Activated CD8-positive, alpha-beta memory T cell treated with anti-CD3 and anti-CD28 coated beads, Interleukin-2, amount 50 U/mL, for 24 hours (primary cell): ENCODE results near the gene ARID5B.

Experiments used
- DNase-seq: peaks from one replicate; pipeline ENCODE4 v3.0.0-alpha.2; 2020; ENCODE audit errors: extremely low read depth

The ARID5B gene

DNA sequence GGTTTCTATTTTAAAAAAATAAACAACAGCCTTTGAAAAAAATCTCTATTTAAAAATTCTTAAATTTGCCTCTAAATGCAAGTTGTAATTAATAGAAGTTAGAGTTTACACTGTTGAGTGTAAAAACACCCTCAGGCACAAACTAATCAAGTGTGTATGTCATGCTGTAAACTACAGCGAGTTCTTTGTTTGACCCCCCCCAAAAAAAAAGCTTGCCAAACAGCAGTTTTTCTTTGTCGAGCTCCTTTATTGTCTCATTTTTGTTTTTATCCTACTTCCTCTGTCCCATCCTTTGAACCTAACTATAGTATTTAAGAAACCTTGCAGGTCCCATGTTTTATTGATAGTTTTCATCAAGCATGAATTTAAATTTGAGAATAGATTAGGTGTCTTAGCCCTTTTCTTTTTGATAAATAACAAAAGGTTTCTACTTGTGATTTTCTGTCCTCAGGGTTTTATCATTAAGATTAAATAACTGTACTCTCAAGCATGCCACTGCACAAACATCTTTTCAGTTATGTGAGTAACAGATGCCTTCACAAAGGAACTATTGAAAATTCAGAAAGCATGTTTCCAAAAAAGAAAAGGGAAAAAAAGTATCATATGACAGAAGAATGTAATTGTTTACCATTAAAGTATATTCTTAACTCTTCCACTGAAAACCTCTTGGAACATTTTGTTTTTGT, 176.0 kb downstream of the ARID5B start:
- no peak for DNase-seq

DNA sequence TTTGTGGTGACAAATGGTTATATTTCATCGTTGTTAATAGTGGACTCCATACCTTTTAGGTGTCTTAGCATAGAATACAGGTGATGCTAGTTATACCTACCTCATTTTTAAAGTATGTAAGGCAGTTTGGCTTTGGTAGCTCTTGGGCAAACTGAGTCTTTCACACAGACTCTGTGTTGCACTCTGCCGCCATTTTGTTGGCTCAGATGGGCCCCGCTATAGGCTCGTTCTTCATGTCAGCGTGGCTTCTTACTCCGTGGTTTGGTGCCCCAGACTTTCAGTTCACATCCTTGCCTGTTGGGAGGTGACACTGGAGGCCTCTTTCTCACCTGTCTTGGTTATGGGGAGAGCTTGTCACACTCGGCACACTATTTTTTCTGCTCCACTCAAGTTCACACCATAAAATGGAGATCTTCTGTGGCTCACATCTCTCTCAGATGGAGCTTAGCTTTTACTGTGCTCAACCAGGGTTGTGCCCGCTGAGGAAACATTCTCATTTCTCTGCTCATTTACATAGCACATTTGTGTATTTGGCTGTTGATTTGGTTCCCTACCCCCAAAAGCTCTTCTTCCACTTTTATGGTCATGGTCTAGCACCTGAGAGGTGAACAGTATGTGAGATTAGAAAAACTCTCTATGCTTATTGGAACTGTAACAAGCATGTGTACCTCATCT, 178.5 kb downstream of the ARID5B start:
- no peak for DNase-seq

DNA sequence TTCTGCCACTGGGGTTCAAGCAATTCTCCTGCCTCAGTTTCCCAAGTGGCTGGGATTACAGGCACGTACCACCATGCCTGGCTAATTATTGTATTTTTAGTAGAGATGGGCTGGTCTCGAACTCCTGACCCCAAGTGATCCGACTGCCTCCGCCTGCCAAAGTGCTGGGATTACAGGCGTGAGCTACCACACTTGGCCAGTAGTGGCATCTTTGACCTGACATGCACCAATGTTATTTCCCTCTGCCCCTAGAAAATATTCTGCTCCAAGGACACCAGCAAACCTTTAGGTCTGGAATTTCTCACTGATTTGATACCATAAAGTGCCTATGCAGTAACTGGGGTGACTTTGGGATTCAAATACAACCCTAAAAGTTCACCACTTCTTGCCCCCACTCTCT, 179.4 kb downstream of the ARID5B start:
- no peak for DNase-seq

DNA sequence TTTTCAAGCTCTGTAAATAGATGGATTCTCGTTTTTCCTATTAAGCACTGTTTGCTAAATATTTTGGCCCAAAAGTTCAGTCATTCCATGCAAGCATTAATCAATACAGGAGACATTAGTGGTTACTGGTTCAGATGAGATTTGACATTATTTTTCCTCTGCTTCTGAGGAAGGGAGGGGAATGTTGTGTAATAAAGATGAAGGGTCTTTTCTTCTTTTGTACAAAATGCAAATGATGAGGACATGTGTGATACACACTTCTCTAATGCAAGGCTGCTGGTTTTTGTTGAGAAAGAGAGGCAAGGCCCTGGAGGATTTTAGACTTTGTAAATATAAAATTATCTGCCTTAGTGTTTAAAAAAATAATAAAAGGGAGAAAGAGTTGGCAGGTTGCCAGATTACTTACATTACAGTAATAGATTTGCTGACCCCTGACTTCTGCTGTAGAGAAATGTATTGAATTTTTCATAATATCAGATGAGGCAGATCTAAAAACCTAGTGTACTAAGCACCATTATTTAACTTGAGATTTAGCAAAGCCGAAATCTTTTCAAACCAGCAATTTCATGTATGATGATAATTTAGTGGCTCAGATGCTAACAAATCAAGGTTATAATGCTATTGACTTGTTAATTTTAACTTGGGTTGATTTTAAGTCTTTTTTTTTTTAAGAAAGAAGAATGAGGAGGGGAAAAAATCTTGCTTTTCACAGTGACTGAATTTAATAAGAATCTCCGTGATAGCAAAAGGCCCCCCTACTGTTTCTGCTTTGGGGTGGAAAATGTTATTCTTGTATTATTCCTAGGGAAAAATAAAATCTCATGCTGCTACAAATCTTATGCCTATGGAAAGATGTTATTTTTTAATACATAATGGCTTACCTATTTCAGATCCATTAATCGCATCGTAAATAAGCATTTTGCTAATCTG, 180.1 kb downstream of the ARID5B start:
- no peak for DNase-seq

DNA sequence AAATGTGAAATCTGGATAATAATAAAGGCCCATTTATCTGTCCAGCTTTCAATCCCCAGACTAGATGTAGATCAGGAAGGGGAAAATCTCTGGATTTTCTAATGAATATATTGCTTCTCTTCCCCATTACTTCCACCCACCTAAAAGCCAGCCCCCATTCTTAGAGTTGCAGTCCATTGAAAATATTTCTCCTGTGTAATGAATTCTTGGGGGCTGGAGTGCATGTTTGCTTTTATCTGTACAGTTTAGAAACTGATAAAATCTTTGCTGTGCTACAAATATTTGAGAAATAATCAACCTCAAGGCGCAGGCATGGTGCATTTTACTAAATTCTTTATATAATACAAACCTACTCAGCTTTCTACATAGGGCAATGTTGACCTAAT, 180.8 kb downstream of the ARID5B start:
- no peak for DNase-seq

DNA sequence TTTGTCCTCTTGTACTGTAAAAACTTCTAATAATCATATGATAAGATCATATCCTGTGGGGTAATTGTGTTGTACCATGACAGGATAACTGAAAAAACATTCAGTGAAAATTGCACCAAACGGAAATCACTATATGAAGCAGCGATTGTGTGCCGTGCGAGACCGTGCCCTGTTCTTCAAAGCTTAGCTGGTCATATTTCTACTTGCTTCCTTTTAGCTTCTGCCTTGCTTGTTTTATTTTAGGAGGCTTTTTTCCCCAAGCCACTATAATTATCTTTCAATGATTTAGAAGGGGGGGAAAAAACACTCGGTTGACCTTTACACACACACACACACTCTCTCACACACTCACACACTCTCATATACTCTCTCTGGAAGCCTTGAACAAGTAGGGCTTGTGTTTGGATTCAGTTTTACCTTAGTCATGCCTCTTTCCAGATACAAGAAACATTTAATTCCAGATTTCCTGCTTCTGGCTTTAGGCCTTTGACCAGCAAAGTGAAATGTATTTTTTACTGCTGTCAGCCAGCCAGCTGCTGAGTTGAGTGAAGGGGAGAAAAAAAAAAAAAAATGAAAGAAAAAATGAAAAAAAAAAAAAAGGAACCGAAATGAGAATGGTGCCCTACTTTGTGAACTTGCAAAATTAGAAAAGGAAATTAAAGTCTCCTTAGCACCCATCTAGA, 181.4 kb downstream of the ARID5B start:
- no peak for DNase-seq

DNA sequence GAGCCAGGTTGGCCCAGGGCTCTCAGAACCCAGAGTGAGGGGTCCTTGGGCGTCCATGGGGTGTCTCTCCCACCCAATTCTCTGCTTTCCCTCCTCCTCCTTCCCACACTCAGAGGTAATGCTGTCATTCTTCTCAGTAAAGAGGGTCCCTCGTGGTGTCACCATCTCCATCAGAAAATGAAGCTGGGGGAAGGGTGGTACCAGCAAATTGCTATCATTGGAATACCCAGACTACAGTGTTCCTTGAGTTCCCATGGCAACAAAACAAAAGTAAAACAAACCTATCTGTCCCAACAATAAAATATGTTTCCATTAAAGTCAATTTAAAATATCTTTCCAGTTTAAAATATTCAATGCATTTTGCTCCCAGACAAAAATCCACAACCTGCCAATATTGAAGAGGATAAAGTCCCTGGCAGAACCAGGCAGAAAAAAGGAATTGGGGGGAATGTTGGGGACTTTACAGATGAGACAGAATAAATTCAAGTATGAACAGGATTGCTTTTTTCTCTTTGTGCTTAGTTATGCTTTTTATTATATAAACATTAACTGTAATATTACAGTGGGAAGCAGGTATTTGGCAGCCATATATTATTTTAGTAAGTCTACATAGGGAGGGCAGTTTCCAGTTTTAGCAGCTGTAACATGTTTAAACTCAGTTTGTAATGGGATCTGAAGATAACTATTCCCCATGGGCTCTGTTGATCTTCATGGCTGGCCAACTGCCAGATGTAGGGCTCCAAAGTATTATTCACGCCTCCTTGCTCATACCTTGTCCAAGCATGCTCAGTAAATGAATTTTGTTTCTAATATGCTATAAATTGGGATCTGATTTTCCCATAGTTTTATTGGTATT, 182.1 kb downstream of the ARID5B start:
- DNase-seq = no peak

DNA sequence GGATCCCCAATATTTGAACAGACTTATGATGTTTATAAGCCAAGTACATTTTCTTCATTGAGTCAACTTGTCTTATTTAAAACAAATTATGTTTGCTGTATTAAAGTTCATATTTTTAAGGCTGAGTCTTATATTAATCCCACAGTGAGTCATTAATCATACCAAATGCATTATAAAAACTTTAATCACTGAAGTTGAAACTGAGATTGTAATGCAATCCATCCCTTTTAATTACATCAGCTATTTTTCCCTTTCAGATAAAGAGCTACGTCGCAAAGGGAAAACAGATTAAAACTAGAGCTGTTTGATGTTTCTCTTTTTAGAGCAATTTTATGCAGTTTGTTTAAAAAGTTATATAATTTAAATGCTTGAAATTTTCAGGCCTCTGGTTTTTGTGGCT, 183.0 kb downstream of the ARID5B start:
- DNase-seq = no peak

DNA sequence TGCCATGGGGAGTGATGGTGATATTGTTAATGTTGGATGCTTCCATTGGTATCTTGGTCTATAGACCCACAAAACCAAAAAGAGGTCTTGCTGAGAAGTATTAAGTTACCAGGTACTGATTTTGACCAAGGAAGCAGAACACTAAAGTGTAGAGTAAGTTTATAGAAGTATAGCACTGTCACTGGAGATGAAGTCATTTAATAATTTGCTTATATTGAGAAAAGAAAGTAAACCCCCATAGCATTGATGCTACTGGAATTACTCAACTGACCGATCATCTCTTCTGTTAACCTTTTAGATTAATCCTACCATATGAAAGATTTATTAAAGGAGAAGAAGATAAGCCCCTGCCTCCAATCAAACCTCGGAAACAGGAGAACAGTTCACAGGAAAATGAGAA, 183.9 kb downstream of the ARID5B start:
- no peak for DNase-seq

DNA sequence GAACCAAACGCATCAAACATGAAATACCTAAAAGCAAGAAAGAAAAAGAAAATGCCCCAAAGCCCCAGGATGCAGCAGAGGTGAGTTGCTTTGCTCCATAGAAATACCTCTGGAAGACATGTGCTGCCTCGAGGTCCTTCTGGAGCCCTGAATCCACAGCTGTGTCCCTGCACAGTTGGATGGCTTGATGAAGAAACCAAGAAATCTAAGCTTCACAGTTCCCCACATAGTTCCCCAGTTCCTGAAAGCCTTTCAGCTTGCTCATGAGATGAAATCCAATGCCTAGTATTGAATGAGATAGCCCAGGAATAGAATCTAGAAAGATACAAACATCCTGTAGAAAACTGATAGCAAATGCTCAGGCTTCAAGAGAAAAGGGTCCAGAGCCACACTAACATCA, 184.3 kb downstream of the ARID5B start:
- no peak for DNase-seq

DNA sequence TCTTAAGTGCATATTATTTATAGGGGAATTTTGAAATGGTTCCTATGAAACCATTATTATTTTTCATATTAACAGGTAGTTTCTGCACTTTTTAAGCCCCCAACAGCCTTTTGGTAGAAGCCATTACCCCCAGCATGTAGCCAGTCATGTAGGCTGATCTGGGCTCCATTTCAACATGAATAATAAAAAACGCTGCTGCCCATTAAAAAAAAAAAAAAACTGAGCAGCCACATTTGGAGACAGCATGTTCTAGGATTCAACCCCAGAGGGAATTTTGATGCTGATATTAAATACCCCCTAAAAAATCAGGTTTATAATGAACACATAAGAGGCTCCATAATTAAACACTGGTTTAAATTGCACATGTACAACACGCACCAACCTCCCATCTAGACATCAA, 185.8 kb downstream of the ARID5B start:
- no peak for DNase-seq

DNA sequence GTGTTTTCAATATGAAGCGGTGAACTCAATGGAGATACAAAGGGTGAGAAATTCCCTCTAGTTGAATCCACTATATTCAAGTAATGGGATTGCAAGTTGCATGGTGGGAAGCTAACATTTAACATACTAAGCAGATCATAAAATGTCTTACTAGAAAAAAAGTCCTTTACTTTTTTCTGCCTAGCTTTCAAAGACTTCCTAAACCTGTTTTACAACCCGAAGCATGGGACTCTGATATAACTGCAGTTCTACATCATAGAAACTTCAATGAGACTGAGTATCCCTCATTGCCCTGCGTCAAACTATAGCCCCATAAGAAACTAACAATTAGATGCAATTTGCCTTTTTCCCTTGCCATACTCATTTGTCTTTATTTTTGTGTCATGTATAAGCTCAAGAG, 187.3 kb downstream of the ARID5B start:
- DNase-seq = no peak

DNA sequence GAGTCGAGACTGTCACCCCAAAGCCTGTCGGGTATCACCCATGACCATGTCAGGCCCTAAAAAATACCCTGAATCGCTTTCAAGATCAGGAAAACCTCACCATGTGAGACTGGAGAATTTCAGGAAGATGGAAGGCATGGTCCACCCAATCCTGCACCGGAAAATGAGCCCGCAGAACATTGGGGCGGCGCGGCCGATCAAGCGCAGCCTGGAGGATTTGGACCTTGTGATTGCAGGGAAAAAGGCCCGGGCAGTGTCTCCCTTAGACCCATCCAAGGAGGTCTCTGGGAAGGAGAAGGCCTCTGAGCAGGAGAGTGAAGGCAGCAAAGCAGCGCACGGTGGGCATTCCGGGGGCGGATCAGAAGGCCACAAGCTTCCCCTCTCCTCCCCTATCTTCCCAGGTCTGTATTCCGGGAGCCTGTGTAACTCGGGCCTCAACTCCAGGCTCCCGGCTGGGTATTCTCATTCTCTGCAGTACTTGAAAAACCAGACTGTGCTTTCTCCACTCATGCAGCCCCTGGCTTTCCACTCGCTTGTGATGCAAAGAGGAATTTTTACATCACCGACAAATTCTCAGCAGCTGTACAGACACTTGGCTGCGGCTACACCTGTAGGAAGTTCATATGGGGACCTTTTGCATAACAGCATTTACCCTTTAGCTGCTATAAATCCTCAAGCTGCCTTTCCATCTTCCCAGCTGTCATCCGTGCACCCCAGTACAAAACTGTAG, 191.0 kb downstream of the ARID5B start:
- no peak for DNase-seq

DNA sequence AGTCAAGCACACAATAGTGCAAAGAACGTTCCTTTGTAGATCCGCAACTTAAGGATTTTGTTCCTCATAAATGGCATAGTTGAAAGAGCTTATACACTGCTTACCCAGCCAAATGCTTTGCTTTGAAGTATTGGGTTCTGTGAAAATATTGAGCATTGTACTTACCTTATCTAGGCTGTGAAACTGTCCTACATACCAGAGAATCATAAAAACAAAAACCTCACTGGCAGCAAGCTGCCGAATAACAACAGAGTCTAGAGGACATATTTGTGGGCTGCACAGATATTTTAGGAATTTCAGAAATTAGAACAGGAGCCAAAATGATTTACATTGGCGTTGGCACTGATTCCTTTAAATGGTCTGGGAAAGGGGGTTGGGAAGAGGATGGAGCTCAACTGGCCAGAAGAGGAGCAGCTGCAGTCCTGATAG, 192.4 kb downstream of the ARID5B start:
- DNase-seq = no peak

DNA sequence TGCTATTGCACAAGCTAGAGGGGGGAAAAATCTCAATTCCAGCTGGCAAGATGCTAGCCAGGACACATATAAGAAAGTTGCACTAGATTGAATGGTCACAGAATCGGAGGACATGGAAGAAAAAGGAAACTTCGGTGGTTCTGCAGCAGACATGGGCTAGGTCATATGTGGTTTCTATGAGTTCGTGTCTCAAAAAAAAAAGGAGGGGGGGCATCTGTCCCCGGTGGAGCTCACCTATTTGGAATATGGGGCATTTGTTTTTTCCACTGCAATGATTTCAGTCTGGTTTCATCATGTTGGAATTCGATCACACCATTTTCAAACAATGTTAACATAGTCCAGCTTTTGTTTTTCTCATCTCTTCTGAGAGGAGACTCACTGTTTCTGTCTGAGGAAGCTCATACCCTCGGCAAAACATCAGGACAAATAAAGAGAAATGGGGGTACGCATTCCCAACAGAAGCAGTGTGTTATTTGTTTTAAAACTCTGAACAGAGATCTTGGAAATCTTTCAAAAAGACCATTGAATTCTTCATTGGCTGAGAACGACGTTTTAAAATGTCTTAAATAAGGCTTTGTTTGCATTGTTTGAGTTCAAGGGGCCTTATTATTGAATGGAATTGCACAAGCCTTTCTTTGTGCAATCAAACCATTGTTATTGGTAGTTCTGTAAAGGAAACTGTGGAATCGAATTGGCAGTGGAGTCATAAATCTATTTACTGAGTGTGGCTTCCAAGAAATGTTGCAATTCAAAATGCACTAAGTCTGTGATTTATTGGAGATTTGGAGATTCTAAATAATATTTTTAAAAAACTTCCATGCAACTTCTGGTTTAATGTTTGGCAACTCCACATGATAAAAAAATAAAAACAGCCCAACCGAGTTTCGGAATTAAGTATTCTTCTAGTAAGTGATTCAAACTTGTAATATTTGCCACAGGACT, 194.0 kb downstream of the ARID5B start:
- DNase-seq = no peak

DNA sequence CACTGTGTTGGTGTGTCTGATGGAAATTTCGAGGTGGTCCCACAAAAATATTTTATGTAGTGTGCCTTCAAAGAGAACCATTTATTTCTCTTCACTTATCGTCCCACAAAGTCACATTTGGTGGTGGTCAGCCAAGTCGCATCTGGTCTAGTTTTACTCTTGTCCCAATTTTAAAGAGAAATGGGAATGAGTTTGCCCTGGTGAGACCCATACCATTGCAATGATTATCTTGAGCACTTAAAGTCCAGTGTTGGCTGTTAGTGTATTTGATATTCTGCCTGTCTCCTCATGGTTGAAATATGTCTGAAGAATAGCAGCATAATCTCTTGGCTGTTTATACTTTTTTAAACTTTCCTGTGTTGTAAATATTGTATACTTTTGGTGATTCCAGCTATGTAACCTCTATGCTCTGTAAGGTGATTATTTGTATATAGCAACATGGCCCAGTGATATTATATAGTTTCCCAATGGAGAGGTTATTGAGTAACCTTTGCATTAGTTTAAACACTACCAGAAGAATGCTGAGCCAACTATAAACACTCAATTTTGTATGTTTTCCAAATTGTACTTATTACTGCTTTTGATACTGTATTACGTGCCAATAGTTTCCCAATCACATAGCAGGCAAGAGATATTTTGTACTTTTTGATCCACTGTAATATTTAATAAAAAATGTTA, 194.9 kb downstream of the ARID5B start:
- DNase-seq = no peak

DNA sequence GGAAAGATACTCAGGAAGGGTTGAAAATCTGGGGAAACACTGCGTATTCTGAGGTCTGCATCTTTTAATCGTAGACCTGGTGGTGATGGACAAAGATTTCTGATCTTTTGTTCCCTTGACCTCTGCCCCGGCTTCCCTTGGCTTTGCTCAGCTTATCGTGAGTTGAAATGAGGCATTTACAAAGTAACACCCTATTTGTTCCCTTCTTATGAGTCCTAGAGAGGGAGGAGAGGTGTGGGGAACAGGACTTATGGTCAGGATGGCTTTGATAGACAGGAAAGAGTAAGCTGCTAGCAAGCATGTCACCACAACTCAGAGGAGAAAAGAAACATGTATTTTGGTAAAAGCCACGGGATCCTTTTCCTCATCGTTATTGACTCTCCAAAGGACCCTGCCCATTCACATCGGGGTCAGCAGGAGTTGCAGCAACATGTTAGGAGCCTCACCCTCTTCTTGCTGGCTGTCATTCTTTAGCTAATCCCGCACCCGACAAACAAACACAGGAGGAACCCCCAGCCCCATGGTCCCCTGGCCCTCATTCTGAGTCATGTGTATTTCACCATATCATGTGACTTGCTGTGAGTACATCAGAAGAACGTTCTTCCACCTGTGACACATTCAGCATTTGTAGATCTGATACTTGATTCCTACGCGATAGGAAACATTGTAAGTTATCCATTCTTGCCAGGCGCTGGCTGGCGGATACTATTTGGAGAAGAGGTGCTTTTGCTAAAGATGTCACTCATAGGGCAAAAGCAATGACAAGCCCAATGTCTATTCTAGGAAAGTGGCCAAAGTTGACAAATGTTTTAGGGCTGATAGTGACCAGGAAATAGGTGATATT, 197.0 kb downstream of the ARID5B start:
- DNase-seq = no peak

DNA sequence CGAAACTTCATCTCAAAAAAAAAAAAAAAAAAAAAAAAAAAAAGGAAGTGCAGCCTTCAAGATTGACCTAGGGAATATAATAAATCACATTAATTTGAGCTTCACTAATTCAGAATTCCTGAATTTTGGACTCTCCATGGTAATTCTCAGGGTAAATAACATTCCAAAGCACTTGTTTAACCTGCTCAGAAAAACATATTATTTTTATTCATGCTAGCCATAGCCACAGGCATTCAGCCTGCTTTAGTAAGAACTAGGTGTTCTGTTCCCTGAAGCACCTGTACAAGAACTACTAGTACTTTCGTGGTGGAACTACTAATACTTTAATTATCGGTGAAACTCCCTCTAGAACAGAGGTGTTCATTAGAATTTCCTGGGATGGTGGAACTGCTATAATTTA, 197.8 kb downstream of the ARID5B start:
- DNase-seq = no peak
